Measurements from ENCODE around the gene VPS18. TPM values are rescaled to one million over a fixed set of nuclear protein-coding genes. Genes with fewer than 3 reads are reported as not detected.

The VPS18 gene
- total RNA-seq, 2 donors from 2014 or later: 18.3 to 19.2 TPM

DNA sequence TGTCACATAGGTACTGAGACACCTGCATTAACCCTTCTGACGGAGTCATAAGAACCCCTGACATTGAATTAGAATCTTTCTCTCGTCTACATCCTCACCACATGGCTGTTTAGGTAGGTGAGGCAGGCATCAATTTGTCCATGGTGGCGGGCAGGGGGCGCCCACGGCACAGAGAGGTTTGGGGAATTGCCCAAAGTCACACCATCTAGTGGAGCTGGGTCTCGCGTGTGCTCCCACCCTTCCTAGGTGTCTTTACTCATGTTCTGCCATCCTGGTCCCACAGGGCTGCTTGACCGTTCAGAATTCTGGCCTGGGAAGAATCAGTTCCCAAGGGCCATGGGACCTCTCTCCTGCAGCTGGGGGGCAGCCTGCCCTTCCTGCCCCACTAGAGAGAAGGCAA is 20.2 kb downstream of the VPS18 start:
- H3K9me3 ChIP-seq: no peaks in the 10 kb centered on the region
- intact Hi-C loops (cut with DNase I): no loop called here
- H3K36me3 ChIP-seq: no peaks in the 10 kb centered on the region
- no peak for DNase-seq
- no peaks in the 10 kb centered on the region for H3K4me1 ChIP-seq
- no peak overlapping the region for H3K4me3 ChIP-seq
- H3K27me3 ChIP-seq: no peaks in the 10 kb centered on the region
- TF ChIP-seq, protein P1, sequence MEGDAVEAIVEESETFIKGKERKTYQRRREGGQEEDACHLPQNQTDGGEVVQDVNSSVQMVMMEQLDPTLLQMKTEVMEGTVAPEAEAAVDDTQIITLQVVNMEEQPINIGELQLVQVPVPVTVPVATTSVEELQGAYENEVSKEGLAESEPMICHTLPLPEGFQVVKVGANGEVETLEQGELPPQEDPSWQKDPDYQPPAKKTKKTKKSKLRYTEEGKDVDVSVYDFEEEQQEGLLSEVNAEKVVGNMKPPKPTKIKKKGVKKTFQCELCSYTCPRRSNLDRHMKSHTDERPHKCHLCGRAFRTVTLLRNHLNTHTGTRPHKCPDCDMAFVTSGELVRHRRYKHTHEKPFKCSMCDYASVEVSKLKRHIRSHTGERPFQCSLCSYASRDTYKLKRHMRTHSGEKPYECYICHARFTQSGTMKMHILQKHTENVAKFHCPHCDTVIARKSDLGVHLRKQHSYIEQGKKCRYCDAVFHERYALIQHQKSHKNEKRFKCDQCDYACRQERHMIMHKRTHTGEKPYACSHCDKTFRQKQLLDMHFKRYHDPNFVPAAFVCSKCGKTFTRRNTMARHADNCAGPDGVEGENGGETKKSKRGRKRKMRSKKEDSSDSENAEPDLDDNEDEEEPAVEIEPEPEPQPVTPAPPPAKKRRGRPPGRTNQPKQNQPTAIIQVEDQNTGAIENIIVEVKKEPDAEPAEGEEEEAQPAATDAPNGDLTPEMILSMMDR (IDR thresholded peaks at IDR 0.05): no peak
- H3K9ac ChIP-seq (ENCODE audit: low read depth in 2 of 2, low read length in 2 of 2): no peak overlapping the region
- no peak overlapping the region for H3K27ac ChIP-seq

DNA sequence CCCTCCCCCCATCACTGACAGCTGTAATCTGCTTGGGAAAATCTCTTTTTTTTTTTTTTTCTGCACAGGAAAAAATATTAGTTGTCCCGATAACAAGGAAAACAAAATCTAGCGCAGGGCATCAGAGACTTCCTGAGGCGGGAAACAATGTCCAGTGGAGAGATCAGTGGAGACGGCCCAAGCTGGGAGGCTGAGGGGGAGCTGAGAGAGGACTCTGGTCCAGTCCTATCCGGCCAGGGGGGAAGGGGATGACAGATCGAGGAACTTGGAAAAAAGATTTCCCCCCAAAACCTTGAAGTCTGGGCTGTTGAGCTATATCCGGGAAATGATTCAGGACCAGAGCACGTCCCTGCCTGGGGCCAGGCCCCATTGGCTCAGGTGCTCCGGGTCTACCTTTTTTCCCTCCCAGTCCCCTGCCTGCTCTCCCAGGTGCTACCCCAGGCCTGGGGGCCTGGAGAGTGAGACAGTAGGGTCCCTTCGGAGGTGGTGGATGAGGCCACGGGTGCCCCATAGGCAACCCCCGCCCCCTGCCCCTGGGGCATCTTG is 20.9 kb downstream of the VPS18 start:
- H3K4me3 ChIP-seq: no peak overlapping the region
- intact Hi-C loops (cut with DNase I): no loop called here
- DNase-seq: no peak
- H3K36me3 ChIP-seq: no peaks in the 10 kb centered on the region
- H3K27me3 ChIP-seq: no peaks in the 10 kb centered on the region
- no peaks in the 10 kb centered on the region for H3K9me3 ChIP-seq
- H3K9ac ChIP-seq (ENCODE audit: low read depth in 2 of 2, low read length in 2 of 2): no peak overlapping the region
- H3K27ac ChIP-seq: no peak overlapping the region
- TF ChIP-seq, protein P1 (IDR thresholded peaks at IDR 0.05): no peak
- H3K4me1 ChIP-seq: no peaks in the 10 kb centered on the region

DNA sequence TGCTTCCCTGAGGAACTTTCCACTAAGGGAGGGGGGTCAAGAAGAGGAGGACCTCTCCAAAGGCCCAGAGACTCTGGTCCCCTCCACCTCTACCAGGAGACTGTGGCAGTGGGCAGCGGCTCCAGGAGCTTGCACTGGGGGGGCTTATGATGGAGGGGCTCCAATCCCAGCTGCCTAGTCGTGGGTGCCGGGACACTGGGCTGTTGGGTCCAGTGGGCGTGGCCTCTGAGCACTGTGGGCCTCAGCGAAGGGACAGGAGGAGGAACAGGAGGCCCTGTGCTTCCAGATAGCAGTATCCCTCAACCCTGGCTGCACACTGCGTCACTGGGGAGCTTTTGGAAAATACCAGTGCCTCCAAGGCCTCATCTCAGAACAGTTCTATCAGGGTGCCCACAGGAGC is 21.4 kb downstream of the VPS18 start:
- intact Hi-C loops (cut with DNase I): no loop called here
- H3K4me1 ChIP-seq: no peaks in the 10 kb centered on the region
- no peak overlapping the region for H3K9ac ChIP-seq (ENCODE audit: low read depth in 2 of 2, low read length in 2 of 2)
- H3K4me3 ChIP-seq: no peak overlapping the region
- no peaks in the 10 kb centered on the region for H3K36me3 ChIP-seq
- H3K9me3 ChIP-seq: no peaks in the 10 kb centered on the region
- no peak overlapping the region for H3K27ac ChIP-seq
- H3K27me3 ChIP-seq: no peaks in the 10 kb centered on the region
- DNase-seq: no peak
- TF ChIP-seq, protein P1 (IDR thresholded peaks at IDR 0.05): no peak

DNA sequence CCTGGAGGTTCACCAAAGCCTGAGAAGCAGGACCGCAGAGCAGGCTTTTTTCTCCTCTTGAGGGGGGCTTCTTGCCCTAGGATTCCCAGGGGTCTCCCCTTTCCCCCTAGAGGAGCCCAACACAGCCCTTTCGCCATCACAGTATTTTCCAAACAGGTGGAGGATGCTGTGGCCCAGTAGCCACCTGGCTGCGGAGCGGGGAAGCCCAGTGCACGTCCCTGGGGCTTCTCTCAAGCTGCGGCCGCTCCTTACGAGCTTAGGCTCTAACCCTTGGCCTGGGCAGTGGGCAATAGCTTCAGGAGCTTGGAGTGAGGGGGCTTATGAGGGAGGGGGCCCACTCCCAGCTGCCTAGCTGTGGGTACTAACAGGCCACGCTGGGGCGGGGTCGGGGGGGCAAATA is 23.3 kb downstream of the VPS18 start:
- H3K4me1 ChIP-seq: peaks cover under 1% of the 10 kb centered on the region

DNA sequence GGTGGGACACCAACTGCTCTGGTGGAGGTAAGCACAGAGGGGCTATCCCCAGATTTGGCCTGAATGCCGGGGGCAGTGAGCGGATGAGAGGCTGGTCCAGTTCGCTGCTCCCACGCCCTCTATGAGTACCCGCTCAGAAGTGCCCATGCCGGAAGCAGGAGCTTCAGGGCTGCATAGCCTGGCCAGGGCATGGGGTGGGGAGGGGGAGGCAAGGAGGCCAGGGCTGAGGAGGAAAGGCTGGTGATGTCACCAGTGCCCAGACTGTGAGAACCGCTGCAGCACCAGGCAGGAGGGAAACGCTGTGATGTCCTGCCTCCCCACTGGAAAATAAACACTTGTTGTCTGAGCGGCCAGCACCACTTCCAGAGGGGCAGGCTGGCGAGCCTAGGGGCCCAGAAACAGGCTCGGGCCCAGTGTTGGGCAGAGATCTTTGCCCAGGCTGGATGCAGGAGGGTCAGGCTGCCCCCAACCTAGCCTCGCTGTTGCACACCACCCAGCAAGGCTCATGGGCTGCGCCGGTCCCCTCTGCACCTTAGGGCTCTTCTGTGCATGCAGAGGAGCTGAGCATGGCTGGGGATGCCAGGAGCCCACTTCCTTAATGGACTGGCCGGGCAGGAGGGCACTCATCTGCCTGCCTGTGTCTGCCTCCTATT is 24.0 kb downstream of the VPS18 start:
- no peaks in the 10 kb centered on the region for H3K9me3 ChIP-seq
- H3K36me3 ChIP-seq: no peaks in the 10 kb centered on the region
- no peak overlapping the region for H3K4me3 ChIP-seq
- H3K27ac ChIP-seq: no peak overlapping the region
- H3K9ac ChIP-seq (ENCODE audit: low read depth in 2 of 2, low read length in 2 of 2): no peak overlapping the region
- H3K27me3 ChIP-seq: no peaks in the 10 kb centered on the region
- no peak for DNase-seq
- intact Hi-C loops (cut with DNase I): no loop called here
- TF ChIP-seq, protein P1 (IDR thresholded peaks at IDR 0.05): no peak
- peaks cover 5% of the 10 kb centered on the region for H3K4me1 ChIP-seq

More for the DNA sequence above, 23.3 kb downstream of the VPS18 start:
- Histone ChIP-seq H3K9me3 (no peaks in the 10 kb centered on the region), H3K9ac (ENCODE audit: low read depth in 2 of 2, low read length in 2 of 2) (no peak overlapping the region), H3K4me3 (no peak overlapping the region), H3K36me3 (no peaks in the 10 kb centered on the region), H3K27me3 (no peaks in the 10 kb centered on the region), H3K27ac (no peak overlapping the region)
- no peak for DNase-seq
- TF ChIP-seq, protein P1 (IDR thresholded peaks at IDR 0.05): no peak
- intact Hi-C loops (cut with DNase I): no loop called here

Measured in colonic mucosa (tissue), 4 donors.